HG03135 (cell line): ENCODE measurements around the gene EIF6.
"Not testable (repeated sequence)": the region's sequence is repeated elsewhere in the genome, so short reads cannot be mapped to it uniquely, and the experiment has no call there.

Source experiments
- ATAC-seq: cut with Tn5 transposase; IDR thresholded peaks from one replicate; pipeline ENCODE4 v1.9.1; 2021; ENCODE audit warnings: mild to moderate bottlenecking, moderate library complexity; ENCODE audit not compliant: unreplicated experiment

The EIF6 gene

DNA sequence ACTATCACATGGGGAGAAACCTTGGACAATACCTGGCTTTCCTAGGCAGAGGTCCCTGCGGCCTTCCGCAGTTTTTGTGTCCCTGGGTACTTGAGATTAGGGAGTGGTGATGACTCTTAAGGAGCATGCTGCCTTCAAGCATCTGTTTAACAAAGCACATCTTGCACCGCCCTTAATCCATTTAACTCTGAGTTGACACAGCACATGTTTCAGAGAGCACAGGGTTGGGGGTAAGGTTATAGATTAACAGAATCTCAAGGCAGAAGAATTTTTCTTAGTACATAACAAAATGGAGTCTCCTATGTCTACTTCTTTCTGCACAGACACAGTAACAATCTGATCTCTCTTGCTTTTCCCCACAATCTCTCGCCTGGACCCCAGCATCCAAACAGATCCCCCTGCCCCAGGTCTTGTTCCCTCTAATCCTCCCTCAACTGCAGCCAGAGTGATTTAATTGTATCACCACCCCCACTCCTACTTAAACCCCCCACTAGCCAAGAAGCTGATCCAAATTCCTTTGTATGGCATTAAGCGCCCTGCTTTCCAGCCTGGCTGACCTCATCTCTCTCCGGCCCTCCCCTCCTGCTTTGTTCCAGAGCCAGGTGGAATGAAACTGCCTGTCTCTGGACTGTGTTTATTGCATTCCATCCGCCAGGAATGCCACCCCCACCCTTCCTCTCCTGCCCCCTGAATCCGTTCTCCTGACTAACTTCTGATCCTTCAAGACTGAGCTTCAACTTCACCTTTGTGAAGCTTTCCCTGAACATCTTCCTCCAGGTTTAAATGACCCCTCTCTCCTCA is 21.6 kb downstream of the EIF6 start:
- not testable (repeated sequence) for ATAC-seq

DNA sequence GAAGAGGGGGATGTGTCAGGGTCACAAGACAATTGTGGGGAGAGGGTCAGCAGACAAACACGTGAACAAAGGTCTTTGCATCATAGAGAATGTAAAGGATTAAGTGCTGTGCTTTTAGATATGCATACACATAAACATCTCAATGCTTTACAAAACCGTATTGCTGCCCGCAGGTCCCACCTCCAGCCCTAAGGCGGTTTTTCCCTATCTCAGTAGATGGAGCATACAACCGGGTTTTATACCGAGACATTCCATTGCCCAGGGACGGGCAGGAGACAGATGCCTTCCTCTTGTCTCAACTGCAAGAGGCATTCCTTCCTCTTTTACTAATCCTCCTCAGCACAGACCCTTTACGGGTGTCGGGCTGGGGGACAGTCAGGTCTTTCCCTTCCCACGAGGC is 22.3 kb downstream of the EIF6 start:
- not testable (repeated sequence) for ATAC-seq

DNA sequence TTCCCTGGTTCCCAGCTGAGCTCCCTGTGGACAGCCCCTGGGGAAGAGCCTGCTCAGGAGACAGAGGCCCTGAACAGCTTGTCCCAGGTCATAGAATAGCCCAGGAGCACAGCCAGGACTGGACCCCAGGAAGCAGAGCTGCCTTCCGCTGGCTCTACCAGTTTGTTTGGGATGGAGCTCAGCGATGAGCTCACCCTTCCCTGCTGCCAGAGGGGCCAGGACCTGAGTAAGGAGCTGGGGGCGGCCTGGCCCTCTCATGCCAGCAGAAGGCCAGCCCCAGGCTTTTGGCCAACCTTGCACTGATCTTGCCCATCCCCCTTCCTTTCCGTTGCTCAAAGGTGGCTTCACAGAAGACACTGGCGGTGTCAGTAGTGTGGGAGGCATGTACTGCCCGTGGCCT is 24.1 kb downstream of the EIF6 start:
- ATAC-seq = no peak

DNA sequence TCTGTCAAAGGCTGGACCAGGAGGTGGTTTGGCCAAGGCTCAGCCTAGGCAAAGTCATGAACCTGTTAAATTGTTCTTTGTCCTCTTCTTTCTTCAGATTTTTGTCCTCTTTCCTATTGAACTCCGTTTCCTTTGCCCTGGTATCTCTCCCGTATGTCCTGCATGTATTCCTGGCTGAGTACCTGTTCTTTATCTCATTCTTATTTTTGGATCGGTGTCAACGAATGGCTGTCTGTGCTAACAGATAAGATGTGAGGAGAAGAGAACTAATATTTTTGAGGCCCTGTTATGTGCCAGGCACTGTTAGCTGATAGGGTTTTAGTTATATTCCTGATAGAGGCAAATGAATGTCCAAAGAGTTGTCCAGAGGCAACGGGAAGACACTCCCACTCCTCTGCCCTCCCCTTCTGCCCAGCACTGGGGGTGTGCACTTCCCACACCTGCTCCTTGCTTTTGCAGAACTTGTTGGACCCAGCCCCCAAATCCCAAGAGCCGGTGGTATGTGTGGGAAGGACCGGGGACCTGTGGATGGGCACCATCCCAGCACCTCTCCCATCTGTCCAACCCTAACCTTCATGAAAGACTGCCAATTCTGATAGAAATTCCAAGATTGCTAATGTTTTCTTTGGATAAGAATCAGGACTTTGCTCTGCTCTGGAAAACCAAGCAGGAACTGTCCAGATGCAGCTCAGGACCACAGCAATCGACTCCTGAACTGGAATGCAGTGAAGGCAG is 27.2 kb downstream of the EIF6 start:
- ATAC-seq = no peak

DNA sequence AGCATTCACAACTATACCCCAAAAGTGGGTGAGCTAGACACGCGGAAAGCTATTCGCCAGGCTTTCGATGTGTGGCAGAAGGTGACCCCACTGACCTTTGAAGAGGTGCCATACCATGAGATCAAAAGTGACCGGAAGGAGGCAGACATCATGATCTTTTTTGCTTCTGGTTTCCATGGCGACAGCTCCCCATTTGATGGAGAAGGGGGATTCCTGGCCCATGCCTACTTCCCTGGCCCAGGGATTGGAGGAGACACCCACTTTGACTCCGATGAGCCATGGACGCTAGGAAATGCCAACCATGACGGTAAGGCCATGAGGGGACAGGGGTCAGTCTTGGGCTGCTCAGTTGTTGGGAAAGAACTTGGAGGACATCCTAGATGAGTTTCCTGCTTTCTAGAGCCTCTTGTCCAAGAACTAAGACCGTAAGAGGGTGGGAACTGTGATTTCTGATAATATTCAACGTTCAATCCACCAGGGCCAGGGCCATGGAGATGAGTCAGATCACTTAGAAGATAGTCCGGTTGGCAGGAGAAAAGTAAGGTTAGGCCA is 30.0 kb downstream of the EIF6 start:
- ATAC-seq = no peak

DNA sequence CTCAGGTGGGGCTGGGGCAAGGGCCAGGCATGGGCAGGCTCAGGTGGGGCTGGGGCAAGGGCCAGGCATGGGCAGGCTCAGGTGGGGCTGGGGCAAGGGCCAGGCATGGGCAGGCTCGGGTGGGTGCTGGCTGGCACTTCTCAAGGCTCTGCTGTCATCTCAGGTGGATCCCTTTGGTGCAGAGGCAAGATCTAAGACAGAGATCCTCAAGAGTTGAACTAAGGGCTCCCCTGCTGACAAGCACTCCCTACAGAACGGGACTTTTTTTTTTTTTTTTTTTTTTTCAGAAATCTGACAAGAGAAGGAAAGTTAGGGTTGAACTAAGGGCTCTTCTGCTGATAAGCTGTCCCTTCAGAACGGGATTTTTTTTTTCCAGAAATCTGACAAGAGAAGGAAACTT is 31.6 kb downstream of the EIF6 start:
- ATAC-seq = no peak

DNA sequence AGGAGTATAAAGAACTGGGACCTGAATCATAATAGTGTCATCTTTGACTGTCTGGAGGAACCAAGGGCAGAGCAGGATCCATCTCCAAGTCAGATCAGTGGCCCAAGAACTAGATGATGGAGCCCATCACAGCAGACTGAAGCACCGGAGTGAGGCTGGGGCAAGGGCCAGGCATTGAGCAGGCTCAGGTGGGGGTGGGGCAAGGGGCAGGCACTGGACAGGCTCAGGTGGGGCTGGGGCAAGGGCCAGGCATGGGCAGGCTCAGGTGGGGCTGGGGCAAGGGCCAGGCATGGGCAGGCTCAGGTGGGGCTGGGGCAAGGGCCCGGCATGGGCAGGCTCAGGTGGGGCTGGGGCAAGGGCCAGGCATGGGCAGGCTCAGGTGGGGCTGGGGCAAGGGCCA is 32.0 kb downstream of the EIF6 start:
- ATAC-seq = not testable (repeated sequence)

DNA sequence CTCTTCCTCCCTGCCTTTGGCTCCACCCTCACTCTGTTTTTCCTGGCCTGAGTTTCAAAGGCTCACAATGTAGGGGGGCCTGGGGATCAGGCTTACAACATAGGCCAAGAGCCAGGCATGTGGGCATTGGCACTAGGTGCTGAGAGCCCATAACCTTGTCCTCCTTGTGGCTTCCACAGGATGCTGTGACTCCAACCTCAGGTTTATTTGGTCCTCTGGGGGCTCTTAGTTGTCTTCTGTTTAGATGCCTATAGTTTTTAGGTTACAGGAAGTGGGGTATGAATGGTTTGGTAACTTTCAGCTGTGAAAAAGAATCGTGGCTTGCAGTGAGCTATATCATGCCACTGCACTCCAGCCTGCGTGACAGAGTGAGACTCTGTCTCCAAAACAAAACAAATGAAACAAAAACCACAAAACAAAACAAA is 32.5 kb downstream of the EIF6 start:
- peak; percentile 86 for ATAC-seq

DNA sequence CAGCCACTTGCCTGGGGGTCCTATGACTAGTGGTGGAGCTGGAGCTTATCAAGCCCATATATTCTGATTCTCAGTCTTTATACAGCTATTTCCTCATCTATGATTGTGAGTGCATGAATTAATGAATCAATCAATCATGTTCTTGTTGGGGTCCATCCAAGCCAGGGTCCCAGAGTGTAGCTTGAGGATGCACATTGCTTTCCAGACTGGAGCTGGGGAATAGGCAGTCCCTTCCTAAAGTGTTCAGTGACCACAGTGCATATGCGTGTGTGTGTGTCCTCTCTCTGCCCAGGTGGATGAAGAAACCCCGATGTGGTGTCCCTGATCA is 33.0 kb downstream of the EIF6 start:
- no peak for ATAC-seq

DNA sequence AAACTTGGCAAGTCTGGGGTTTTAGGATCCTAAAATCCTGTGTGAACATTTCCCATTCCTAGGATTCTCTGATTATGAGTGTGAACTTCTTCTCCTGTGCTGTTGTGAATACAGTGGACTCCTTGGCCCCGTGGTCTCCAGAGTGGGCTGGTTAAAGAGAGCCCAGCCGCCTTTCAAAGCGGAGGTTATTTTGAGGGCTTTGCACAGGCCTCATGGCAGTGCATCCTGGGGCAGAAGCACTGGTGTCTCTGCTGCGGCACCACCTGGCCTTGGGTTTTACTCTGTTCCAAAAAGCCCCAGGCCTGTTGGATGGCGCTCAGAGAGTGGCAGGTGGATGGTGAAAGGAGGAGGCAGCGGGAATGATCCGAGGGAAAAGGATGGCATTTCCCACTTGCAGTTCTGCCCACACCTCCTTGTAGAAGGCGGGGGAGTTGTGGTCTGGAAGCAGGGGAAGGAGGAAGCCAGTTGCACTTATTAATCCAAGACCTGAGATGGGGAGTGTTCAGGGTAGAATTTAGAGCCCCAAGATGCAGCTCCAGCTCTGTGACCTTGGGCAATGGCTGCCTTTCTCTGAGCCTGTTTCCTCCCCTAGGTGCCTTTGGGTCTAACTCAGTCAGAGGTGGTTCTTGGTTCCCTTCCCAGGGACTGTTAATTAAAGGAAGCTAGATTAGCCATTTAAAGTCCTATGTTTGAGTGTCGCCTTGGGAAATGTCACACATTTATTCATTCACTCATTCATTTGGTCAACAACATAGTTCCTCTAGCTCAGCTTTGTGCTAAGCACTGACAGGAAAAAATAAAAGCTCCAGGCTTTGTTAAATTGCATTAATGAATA is 35.7 kb downstream of the EIF6 start:
- ATAC-seq = no peak

DNA sequence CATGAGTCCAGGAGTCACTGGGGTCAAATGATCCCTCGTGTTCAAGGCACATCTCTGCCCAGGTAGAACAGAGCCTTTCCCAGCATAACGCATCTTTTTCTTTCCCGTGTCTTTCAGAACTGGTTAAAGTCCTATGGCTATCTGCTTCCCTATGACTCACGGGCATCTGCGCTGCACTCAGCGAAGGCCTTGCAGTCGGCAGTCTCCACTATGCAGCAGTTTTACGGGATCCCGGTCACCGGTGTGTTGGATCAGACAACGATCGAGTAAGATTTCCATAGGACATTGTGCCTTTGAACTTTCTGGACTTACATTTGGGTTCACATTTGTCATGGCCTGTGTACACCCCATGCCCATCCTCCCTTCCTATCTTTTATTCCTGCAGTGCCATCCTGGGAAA is 37.8 kb downstream of the EIF6 start:
- ATAC-seq = no peak

DNA sequence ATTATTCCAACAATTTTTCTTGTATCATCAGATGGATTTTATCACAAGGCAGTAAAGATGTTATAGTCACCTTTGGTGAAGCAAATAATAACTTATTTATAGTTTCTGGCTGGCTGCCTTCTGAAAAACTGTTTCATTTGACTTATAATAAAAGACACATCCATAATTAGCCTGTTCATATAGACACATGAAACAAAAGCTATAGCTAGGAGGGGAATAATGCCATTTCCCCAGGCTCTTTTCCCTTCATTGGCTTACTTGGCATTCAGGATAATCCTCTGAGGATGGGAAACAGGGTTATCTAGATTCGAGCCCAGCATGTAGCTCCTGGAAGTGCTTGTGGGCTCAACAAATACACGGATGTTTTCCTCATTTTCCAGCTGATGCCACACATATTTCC is 40.6 kb downstream of the EIF6 start:
- ATAC-seq = no peak

DNA sequence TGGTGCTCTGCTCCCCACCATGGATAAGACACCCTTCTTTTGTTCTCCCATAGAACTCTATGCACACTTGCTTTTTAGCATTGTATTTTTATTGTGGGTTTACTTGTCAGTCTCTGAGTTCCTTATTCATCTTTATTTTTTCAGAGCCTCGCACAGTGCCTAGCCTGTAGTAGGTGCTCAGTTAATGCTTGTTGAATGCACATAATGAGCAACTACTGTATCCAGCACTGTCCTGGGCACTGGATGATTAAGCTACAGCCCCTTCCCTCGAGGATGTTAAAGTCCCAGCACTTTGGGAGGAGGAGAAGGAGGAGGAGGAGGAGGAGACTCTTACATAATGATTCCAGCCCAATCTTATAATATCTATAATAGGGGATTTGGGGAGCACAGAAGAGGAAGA is 41.3 kb downstream of the EIF6 start:
- no peak for ATAC-seq

DNA sequence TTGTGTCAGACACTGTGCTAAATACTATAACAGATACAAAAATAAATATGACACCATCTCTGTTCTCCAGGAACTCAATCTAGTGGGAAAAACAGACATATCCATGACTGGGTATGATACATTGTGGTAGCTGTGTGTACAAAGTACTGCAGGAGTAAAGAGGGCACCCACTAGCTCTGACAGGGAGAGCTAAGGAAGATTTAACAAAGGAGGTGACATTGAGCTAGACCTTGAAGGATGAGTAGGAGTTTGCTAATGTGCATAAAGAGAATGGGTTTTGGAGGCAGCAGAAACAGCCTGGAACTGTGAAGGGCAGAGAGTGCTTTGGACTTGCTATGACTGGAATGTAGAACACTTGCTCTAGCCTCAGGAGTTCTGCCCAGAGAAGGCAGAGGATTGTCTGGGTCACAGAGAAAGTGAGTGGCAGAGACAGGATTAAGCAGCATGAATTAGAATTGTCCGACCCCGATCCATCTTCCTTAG is 43.7 kb downstream of the EIF6 start:
- no peak for ATAC-seq

DNA sequence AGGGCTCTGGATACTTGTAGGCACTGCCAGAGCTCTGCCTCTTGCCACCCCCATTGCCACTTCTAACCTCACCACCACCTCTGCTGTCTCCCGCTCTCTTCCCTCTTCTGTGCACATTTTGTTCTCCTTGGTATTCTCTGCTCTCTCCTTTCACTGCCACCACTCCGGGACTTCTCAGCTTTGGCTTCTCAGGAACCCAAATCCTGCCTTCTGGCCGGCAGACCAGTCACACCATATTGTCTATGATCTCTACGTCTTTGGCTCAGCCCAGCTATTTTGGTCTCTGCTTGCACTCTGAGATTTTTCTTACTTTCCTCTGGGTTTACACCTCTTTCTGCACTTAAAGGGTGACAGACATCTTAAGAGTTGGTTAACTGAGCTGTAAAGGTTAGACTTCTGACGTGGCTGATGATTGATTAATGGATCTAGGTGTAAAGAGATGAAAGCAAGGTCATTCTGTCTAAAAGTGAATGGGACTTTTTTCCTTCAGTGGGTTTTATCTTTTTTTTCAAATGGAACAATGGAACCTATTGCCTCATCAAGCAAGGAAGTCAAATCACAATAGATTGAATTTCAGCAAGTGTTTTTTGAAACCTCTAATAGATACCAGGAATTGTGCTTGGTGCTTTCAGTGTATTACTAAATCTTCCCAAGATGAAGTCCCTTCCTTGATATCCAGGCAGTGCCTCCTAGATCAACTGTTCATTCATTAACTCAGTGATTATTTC is 44.3 kb downstream of the EIF6 start:
- ATAC-seq = no peak

DNA sequence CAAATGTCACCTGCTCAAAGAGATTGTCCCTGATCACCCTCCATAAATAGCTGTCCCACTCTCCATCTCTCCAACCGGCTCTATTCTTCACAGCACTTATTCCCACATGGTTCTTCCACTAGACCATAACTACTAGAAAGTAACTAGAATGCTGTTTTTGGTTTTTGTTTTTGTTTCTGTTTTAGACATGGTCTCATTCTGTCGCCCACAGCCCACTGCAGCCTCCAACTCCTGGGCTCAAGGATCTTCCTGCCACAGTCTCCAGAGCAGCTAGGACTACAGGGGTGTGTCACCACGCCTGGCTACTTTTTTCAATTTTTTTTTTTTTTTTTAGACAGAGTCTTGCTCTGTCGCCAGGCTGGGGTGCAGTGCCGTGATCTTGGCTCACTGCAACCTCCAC is 45.8 kb downstream of the EIF6 start:
- ATAC-seq = no peak

DNA sequence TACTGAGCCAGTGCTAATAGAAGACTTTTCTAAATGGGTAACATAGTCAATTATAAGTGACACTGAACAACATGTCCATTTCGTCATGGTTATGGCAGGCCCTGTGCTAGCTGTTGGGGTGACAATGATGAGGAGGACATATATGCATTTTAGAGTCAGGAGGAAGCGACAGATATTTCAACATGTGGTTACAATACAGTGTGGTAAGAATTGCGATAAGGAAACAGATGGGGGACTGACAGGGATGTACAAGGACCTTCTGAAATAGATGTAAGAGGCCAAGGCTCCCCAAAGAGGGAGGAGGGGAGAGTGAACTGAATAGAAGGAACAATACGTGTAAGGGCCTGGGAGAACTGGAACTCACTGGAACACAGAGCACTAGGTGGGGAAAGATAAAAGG is 46.4 kb downstream of the EIF6 start:
- ATAC-seq = no peak

DNA sequence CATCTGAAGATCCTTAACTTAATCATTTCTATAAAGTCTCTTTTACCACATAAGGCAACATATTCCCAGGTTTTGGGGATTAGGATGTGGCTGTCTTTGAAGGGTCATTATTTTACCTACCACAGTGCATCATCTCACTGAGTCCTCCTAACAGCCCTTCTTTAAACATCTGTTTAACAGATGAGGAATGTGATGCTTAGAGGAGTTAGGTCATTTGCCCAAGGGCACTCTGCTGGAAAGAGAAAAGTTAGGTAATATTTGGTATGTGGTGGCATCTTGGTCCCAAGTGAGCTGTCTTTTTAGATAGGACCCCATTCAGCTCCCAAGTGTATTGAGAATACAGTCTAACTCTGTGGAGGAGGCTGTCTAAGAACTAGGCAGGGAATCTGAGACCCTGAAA is 47.1 kb downstream of the EIF6 start:
- no peak for ATAC-seq

DNA sequence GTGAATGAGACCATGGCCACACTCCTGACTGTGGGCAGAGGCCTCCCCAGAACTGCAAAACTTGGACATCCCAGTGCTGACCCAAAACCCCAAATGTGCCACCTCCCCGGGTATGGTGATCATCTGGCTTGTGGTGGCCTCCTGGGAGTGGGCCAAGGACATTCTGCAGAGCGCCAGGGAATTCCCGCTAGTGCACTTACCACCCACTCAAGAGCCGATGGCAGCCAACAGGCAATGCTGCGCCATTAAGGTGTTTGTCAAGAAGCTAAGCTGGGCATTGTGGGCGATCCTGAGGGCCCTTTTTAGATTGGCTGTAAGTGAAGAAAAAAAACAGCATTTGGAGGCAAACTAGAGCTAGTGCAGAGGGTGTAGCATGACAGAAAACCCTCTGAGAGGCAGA is 48.7 kb downstream of the EIF6 start:
- no peak for ATAC-seq

DNA sequence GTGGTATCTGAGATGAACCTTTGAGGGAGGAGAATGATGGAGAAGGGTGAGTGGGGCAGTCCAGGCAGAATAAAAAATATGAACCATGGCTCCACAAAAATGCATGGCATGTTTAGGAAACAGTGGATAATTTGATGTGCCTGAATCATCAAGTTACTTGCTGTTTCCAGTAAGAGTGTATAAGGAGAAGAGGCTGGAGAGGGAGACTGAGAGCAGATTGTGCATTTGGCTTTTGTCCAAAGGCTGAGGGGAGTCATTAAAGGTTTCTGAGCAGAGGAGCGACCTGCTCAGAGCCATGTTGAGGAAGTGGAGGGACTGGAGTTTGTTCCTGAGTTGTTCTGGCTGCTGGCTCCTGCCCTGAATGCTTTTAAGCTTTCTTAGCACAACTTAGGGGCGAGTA is 52.0 kb downstream of the EIF6 start:
- ATAC-seq = no peak
